Raji (cell line): Measurements from ENCODE around the gene TTC39A.

ENCODE experiments used
- POLR2A ChIP-seq: IDR thresholded peaks from 2 replicates; pipeline ENCODE4 v1.6.1; 2011; ENCODE audit warnings: low read depth, low read length, control low read depth; ENCODE audit not compliant: insufficient read depth

TTC39A gene

GRCh38 chr1:51310871-51311613, 19.3 kb downstream of the TTC39A start:
- TF ChIP-seq POLR2A = no peak

GRCh38 chr1:51309291-51309690, 21.1 kb downstream of the TTC39A start:
- no peak for TF ChIP-seq POLR2A

- TF ChIP-seq POLR2A = no peak
Measured at GRCh38 chr1:51308636-51309035, 21.7 kb downstream of the TTC39A start.

GRCh38 chr1:51306950-51307349, 23.4 kb downstream of the TTC39A start:
- TF ChIP-seq POLR2A = no peak

- no peak for TF ChIP-seq POLR2A
Measured at GRCh38 chr1:51305371-51305823, 25.0 kb downstream of the TTC39A start.

GRCh38 chr1:51304360-51304759, 26.0 kb downstream of the TTC39A start:
- TF ChIP-seq POLR2A = no peak

- no peak for TF ChIP-seq POLR2A
Measured at GRCh38 chr1:51303751-51304251, 26.6 kb downstream of the TTC39A start.

- TF ChIP-seq POLR2A = no peak
Measured at GRCh38 chr1:51303315-51303714, 27.0 kb downstream of the TTC39A start.

GRCh38 chr1:51302746-51303145, 27.6 kb downstream of the TTC39A start:
- no peak for TF ChIP-seq POLR2A

- no peak for TF ChIP-seq POLR2A
Measured at GRCh38 chr1:51302270-51302669, 28.1 kb downstream of the TTC39A start.

GRCh38 chr1:51301844-51302162, 28.6 kb downstream of the TTC39A start:
- TF ChIP-seq POLR2A = no peak

GRCh38 chr1:51301152-51301843, 29.1 kb downstream of the TTC39A start:
- TF ChIP-seq POLR2A = no peak

- TF ChIP-seq POLR2A = no peak
Measured at GRCh38 chr1:51299981-51300670, 30.2 kb downstream of the TTC39A start.

- TF ChIP-seq POLR2A = no peak
Measured at GRCh38 chr1:51299185-51299885, 31.0 kb downstream of the TTC39A start.

- TF ChIP-seq POLR2A = no peak
Measured at GRCh38 chr1:51298322-51298705, 32.0 kb downstream of the TTC39A start.
